ENCODE results near the gene MICOS13. TPM values are rescaled to one million over a fixed set of nuclear protein-coding genes. Genes with fewer than 3 reads are reported as not detected.
A peak's percentile ranks its signal among the peaks of the same experiment; 100 is the strongest.

The MICOS13 gene
- total and polyA plus RNA-seq, 10 of the 15 experiments (the other 5 are each of a cell fraction or from before 2014, with no cell fraction given) = 9.4 to 211 (median 51.3) TPM

DNA sequence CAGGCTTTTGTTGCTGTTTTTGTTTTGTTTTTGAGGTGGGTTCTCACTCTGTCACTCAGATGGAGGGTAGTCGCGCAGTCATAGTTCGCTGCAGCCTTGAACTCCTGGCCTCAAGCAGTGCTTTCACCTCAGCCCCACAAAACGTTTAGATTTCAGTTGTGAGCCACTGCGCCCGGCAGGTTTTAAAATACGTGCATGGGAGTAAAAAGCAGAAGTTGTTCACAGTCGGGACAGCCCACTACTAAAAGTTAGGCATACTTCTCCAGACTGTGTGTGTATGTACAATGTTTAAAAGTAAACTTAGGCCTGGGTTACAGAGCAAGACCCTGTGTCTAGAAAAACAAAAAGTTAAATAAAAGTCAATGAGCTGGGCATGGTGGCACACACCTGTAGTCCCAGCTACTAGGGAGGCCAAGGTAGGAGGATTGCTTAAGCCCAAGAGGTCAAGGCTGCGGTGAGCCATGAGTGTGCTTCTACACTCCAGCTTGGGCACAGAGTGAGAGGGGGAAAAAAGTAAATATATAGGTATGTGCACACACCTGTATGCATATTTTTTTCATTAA lies 51.3 kb downstream of the MICOS13 start:
- ATAC-seq (peak; percentile 62), DNase-seq (ENCODE audit: low read depth, low spot score) (no peak), FAIRE-seq (no peak)
- Histone ChIP-seq H3K9ac (ENCODE audit: control insufficient read depth, insufficient read depth, low read length) (no peak overlapping the region), H3K9me3 (replicated peaks; ENCODE audit: control insufficient read depth, insufficient read depth, low read length) (no peaks in the 10 kb centered on the region), H3K4me1 (ENCODE audit: control insufficient read depth, insufficient read depth, low read length) (peaks cover 31% of the 10 kb centered on the region), H3K27me3 (replicated peaks in 1 of 2; ENCODE audit: control insufficient read depth in 2 of 2, insufficient read depth in 2 of 2, low read length in 1 of 2) (no peaks in the 10 kb centered on the region), H2AFZ (ENCODE audit: control insufficient read depth, low read depth, low read length) (no peak overlapping the region), H3K27ac (ENCODE audit: control insufficient read depth, insufficient read depth) (no peak overlapping the region), H3K4me3 (no peak overlapping the region), H3K79me2 (ENCODE audit: control insufficient read depth, insufficient read depth, low read length) (peaks cover 92% of the 10 kb centered on the region), H3K4me2 (ENCODE audit: control insufficient read depth, insufficient read depth) (peak overlapping the region; percentile 76), H3K36me3 (ENCODE audit: control insufficient read depth in 2 of 2, insufficient read depth in 2 of 2, low read length in 1 of 2) (peaks cover 8 to 39% of the 10 kb centered on the region in 2 experiments), H4K20me1 (ENCODE audit: control insufficient read depth, insufficient read depth) (peaks cover 15% of the 10 kb centered on the region)
- in situ Hi-C loops (cut with MboI) = no loop called here
- intact Hi-C loops (cut with micrococcal nuclease; ENCODE audit: unreplicated experiment) = no loop called here
- BruUV-seq (replicated peaks) = no TSS peak
- ChIA-PET RAD21 (ENCODE audit: unreplicated experiment) (no interaction called here), CTCF (interaction anchor here (1.3 kb wide), 1 partner anchor 60 kb away, joined by 4 read pairs; no protein-coding TSS in a partner anchor), POLR2A (interaction anchor here (1.2 kb wide), 1 partner anchor 9 kb away, joined by 3 read pairs; no protein-coding TSS in a partner anchor), SMC1A (ENCODE audit: uncharacterized antibody, unreplicated experiment) (interaction anchor here (1.6 kb wide), 1 partner anchor 9 kb away, joined by 5 read pairs; no protein-coding TSS in a partner anchor)
- 12% methylated on average over 9 of the region's 9 CpGs for WGBS (ENCODE audit: insufficient coverage, insufficient replicate concordance, low lambda C conversion rate, missing lambda C conversion rate)
- TF ChIP-seq MEF2A (IDR thresholded peaks at IDR 0.05; ENCODE audit: insufficient read depth, low read depth, low read length) (no peak), FOS (IDR thresholded peaks at IDR 0.05; ENCODE audit: borderline replicate concordance, extremely low read depth, insufficient read length) (no peak), FOXK2 (IDR thresholded peaks at IDR 0.05) (no peak), CEBPB (IDR thresholded peaks at IDR 0.05; ENCODE audit: borderline replicate concordance in 1 of 2, low read depth in 2 of 2, low read length in 2 of 2) (no peak), WRNIP1 (IDR thresholded peaks at IDR 0.05; ENCODE audit: borderline replicate concordance, low read depth, low read length) (no peak), RFX5 (IDR thresholded peaks at IDR 0.05; ENCODE audit: low read depth, low read length) (no peak), MXI1 (IDR thresholded peaks at IDR 0.05; ENCODE audit: low read depth, low read length) (peak; percentile 51; the same call in 1 of the 2 replicates), ASH2L (IDR thresholded peaks at IDR 0.05; ENCODE audit: borderline replicate concordance, low read depth) (no peak), POLR2A (IDR thresholded peaks at IDR 0.05; ENCODE audit: low read depth, low read length) (no peak), CBX3 (IDR thresholded peaks at IDR 0.05; ENCODE audit: borderline replicate concordance, low read depth) (no peak), ZNF217 (IDR thresholded peaks at IDR 0.05) (no peak), MTA3 (IDR thresholded peaks at IDR 0.05; ENCODE audit: borderline replicate concordance, low read length) (no peak), SUZ12 (IDR thresholded peaks at IDR 0.05; ENCODE audit: unreplicated experiment) (no peak)
- TF ChIP-seq, protein P1, sequence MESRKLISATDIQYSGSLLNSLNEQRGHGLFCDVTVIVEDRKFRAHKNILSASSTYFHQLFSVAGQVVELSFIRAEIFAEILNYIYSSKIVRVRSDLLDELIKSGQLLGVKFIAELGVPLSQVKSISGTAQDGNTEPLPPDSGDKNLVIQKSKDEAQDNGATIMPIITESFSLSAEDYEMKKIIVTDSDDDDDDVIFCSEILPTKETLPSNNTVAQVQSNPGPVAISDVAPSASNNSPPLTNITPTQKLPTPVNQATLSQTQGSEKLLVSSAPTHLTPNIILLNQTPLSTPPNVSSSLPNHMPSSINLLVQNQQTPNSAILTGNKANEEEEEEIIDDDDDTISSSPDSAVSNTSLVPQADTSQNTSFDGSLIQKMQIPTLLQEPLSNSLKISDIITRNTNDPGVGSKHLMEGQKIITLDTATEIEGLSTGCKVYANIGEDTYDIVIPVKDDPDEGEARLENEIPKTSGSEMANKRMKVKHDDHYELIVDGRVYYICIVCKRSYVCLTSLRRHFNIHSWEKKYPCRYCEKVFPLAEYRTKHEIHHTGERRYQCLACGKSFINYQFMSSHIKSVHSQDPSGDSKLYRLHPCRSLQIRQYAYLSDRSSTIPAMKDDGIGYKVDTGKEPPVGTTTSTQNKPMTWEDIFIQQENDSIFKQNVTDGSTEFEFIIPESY (IDR thresholded peaks at IDR 0.05) = no peak
- TF ChIP-seq, protein P2, sequence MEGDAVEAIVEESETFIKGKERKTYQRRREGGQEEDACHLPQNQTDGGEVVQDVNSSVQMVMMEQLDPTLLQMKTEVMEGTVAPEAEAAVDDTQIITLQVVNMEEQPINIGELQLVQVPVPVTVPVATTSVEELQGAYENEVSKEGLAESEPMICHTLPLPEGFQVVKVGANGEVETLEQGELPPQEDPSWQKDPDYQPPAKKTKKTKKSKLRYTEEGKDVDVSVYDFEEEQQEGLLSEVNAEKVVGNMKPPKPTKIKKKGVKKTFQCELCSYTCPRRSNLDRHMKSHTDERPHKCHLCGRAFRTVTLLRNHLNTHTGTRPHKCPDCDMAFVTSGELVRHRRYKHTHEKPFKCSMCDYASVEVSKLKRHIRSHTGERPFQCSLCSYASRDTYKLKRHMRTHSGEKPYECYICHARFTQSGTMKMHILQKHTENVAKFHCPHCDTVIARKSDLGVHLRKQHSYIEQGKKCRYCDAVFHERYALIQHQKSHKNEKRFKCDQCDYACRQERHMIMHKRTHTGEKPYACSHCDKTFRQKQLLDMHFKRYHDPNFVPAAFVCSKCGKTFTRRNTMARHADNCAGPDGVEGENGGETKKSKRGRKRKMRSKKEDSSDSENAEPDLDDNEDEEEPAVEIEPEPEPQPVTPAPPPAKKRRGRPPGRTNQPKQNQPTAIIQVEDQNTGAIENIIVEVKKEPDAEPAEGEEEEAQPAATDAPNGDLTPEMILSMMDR (IDR thresholded peaks at IDR 0.05 in 2 of 3, conservative IDR thresholded peaks at IDR 0.05 in 1 of 3; ENCODE audit: control insufficient read depth in 2 of 3, extremely low read depth in 1 of 3, insufficient read depth in 1 of 3, low read depth in 3 of 3, low read length in 3 of 3) = no peak
- TF ChIP-seq, protein P3, sequence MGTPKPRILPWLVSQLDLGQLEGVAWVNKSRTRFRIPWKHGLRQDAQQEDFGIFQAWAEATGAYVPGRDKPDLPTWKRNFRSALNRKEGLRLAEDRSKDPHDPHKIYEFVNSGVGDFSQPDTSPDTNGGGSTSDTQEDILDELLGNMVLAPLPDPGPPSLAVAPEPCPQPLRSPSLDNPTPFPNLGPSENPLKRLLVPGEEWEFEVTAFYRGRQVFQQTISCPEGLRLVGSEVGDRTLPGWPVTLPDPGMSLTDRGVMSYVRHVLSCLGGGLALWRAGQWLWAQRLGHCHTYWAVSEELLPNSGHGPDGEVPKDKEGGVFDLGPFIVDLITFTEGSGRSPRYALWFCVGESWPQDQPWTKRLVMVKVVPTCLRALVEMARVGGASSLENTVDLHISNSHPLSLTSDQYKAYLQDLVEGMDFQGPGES (IDR thresholded peaks at IDR 0.05) = no peak
- TF ChIP-seq, protein P4, sequence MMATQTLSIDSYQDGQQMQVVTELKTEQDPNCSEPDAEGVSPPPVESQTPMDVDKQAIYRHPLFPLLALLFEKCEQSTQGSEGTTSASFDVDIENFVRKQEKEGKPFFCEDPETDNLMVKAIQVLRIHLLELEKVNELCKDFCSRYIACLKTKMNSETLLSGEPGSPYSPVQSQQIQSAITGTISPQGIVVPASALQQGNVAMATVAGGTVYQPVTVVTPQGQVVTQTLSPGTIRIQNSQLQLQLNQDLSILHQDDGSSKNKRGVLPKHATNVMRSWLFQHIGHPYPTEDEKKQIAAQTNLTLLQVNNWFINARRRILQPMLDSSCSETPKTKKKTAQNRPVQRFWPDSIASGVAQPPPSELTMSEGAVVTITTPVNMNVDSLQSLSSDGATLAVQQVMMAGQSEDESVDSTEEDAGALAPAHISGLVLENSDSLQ (IDR thresholded peaks at IDR 0.05) = peak; percentile 65; the same call in 1 of the 2 replicates
- TF ChIP-seq, protein P5, sequence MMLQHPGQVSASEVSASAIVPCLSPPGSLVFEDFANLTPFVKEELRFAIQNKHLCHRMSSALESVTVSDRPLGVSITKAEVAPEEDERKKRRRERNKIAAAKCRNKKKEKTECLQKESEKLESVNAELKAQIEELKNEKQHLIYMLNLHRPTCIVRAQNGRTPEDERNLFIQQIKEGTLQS (IDR thresholded peaks at IDR 0.05; ENCODE audit: borderline replicate concordance, extremely low read depth, low read depth, low read length) = no peak

All from GM12878 (cell line).